ENCODE results near the gene BSPRY.

The BSPRY gene

GRCh38 chr9:113373256-113373655 is 23.9 kb downstream of the BSPRY start:
- Histone ChIP-seq H3K9ac (ENCODE audit: low read depth, low read length, poor library complexity) (peak overlapping the region; percentile 37), H3K79me1 (ENCODE audit: low read depth, low read length) (no peaks in the 10 kb centered on the region), H3K14ac (ENCODE audit: low read length) (no peak overlapping the region), H2BK12ac (ENCODE audit: low read length) (no peak overlapping the region), H3K4me2 (ENCODE audit: insufficient read depth, low read length, poor library complexity, severe bottlenecking) (no peak overlapping the region), H3K4me3 (ENCODE audit: low read length in 2 of 2) (no peak overlapping the region), H3K27me3 (ENCODE audit: control insufficient read depth in 3 of 3, insufficient read depth in 3 of 3, low read depth in 1 of 3, low read length in 3 of 3) (peaks cover 0 to 10% (median 0%) of the 10 kb centered on the region in 3 experiments), H3K4ac (ENCODE audit: low read length) (no peak overlapping the region), H3K36me3 (replicated peaks in 1 of 2; ENCODE audit: control insufficient read depth in 2 of 2, insufficient read depth in 2 of 2, low read length in 2 of 2) (peaks cover 11 to 16% of the 10 kb centered on the region in 2 donors), H2BK120ac (ENCODE audit: low read depth, low read length) (no peak overlapping the region), H4K8ac (ENCODE audit: low read depth, low read length) (no peak overlapping the region), H2AK5ac (ENCODE audit: low read depth, low read length) (no peak overlapping the region), H2AFZ (ENCODE audit: low read length) (no peak overlapping the region), H2BK15ac (ENCODE audit: low read length) (no peak overlapping the region), H3K23ac (ENCODE audit: low read depth, low read length, poor library complexity) (no peak overlapping the region), H3K18ac (ENCODE audit: low read length) (no peak overlapping the region), H3K4me1 (ENCODE audit: control insufficient read depth in 2 of 2, insufficient read depth in 1 of 2, low read depth in 1 of 2, low read length in 2 of 2) (peaks cover 0 to 7% of the 10 kb centered on the region in 2 donors), H3K9me3 (replicated peaks in 1 of 2; ENCODE audit: control insufficient read depth in 2 of 2, insufficient read depth in 1 of 2, low read depth in 1 of 2, low read length in 2 of 2) (no peaks in the 10 kb centered on the region), H4K91ac (ENCODE audit: low read depth, low read length, poor library complexity) (no peak overlapping the region), H3K27ac (replicated peaks; ENCODE audit: low read length) (no peak overlapping the region), H2BK5ac (ENCODE audit: low read length) (peak overlapping the region; percentile 6)
- no peak for DNase-seq (ENCODE audit: low spot score)
- WGBS, 2 donors (ENCODE audit: extremely low coverage in 2 of 2, insufficient read length in 2 of 2, insufficient replicate concordance in 1 of 2): no CpG with 5 or more reads among the region's 3 CpGs

GRCh38 chr9:113373676-113374392 is 24.5 kb downstream of the BSPRY start:
- no peak overlapping the region for H3K14ac ChIP-seq (ENCODE audit: low read length)
- peak overlapping the region; percentile 6 for H2BK5ac ChIP-seq (ENCODE audit: low read length)
- H3K23ac ChIP-seq (ENCODE audit: low read depth, low read length, poor library complexity): no peak overlapping the region
- H2AK5ac ChIP-seq (ENCODE audit: low read depth, low read length): no peak overlapping the region
- no peak overlapping the region for H2BK120ac ChIP-seq (ENCODE audit: low read depth, low read length)
- WGBS, 2 donors (ENCODE audit: extremely low coverage in 2 of 2, insufficient read length in 2 of 2, insufficient replicate concordance in 1 of 2): no CpG with 5 or more reads among the region's 24 CpGs
- no peaks in the 10 kb centered on the region for H3K79me1 ChIP-seq (ENCODE audit: low read depth, low read length)
- no peak overlapping the region for H3K4me2 ChIP-seq (ENCODE audit: insufficient read depth, low read length, poor library complexity, severe bottlenecking)
- peaks cover 11 to 16% of the 10 kb centered on the region in 2 donors for H3K36me3 ChIP-seq (replicated peaks in 1 of 2; ENCODE audit: control insufficient read depth in 2 of 2, insufficient read depth in 2 of 2, low read length in 2 of 2)
- H3K4me1 ChIP-seq (ENCODE audit: control insufficient read depth in 2 of 2, insufficient read depth in 1 of 2, low read depth in 1 of 2, low read length in 2 of 2): peaks cover 0 to 7% of the 10 kb centered on the region in 2 donors
- no peak overlapping the region for H4K91ac ChIP-seq (ENCODE audit: low read depth, low read length, poor library complexity)
- no peak overlapping the region for H4K8ac ChIP-seq (ENCODE audit: low read depth, low read length)
- H3K4ac ChIP-seq (ENCODE audit: low read length): no peak overlapping the region
- DNase-seq (ENCODE audit: low spot score): no peak
- H3K27ac ChIP-seq (replicated peaks; ENCODE audit: low read length): no peak overlapping the region
- H2AFZ ChIP-seq (ENCODE audit: low read length): no peak overlapping the region
- H3K9ac ChIP-seq (ENCODE audit: low read depth, low read length, poor library complexity): peak overlapping the region; percentile 37
- no peak overlapping the region for H2BK15ac ChIP-seq (ENCODE audit: low read length)
- no peak overlapping the region for H3K4me3 ChIP-seq (ENCODE audit: low read length in 2 of 2)
- peaks cover 0 to 5% (median 0%) of the 10 kb centered on the region in 3 experiments for H3K27me3 ChIP-seq (ENCODE audit: control insufficient read depth in 3 of 3, insufficient read depth in 3 of 3, low read depth in 1 of 3, low read length in 3 of 3)
- H2BK12ac ChIP-seq (ENCODE audit: low read length): no peak overlapping the region
- no peaks in the 10 kb centered on the region for H3K9me3 ChIP-seq (replicated peaks in 1 of 2; ENCODE audit: control insufficient read depth in 2 of 2, insufficient read depth in 1 of 2, low read depth in 1 of 2, low read length in 2 of 2)
- H3K18ac ChIP-seq (ENCODE audit: low read length): no peak overlapping the region

GRCh38 chr9:113375057-113376023 is 26.0 kb downstream of the BSPRY start:
- no peak overlapping the region for H4K8ac ChIP-seq (ENCODE audit: low read depth, low read length)
- DNase-seq (ENCODE audit: low spot score): no peak

More at GRCh38 chr9:113375057-113376023, 26.0 kb downstream of the BSPRY start:
- no peak overlapping the region for H3K14ac ChIP-seq (ENCODE audit: low read length)
- no peaks in the 10 kb centered on the region for H3K9me3 ChIP-seq (replicated peaks in 1 of 2; ENCODE audit: control insufficient read depth in 2 of 2, insufficient read depth in 1 of 2, low read depth in 1 of 2, low read length in 2 of 2)
- H2AK5ac ChIP-seq (ENCODE audit: low read depth, low read length): no peak overlapping the region
- no peak overlapping the region for H3K4ac ChIP-seq (ENCODE audit: low read length)
- no peak overlapping the region for H2BK120ac ChIP-seq (ENCODE audit: low read depth, low read length)
- no peak overlapping the region for H3K18ac ChIP-seq (ENCODE audit: low read length)
- H2BK5ac ChIP-seq (ENCODE audit: low read length): no peak overlapping the region
- H3K4me1 ChIP-seq (ENCODE audit: control insufficient read depth in 2 of 2, insufficient read depth in 1 of 2, low read depth in 1 of 2, low read length in 2 of 2): peaks cover 0 to 3% of the 10 kb centered on the region in 2 donors
- no peak overlapping the region for H4K91ac ChIP-seq (ENCODE audit: low read depth, low read length, poor library complexity)
- no peaks in the 10 kb centered on the region for H3K79me1 ChIP-seq (ENCODE audit: low read depth, low read length)
- no peak overlapping the region for H3K4me2 ChIP-seq (ENCODE audit: insufficient read depth, low read length, poor library complexity, severe bottlenecking)
- no peak overlapping the region for H3K27ac ChIP-seq (replicated peaks; ENCODE audit: low read length)
- no peaks in the 10 kb centered on the region for H3K27me3 ChIP-seq (ENCODE audit: control insufficient read depth in 3 of 3, insufficient read depth in 3 of 3, low read depth in 1 of 3, low read length in 3 of 3)
- no peak overlapping the region for H3K9ac ChIP-seq (ENCODE audit: low read depth, low read length, poor library complexity)
- H3K23ac ChIP-seq (ENCODE audit: low read depth, low read length, poor library complexity): no peak overlapping the region
- no peak overlapping the region for H2BK15ac ChIP-seq (ENCODE audit: low read length)
- peaks cover 11 to 16% of the 10 kb centered on the region in 2 donors for H3K36me3 ChIP-seq (replicated peaks in 1 of 2; ENCODE audit: control insufficient read depth in 2 of 2, insufficient read depth in 2 of 2, low read length in 2 of 2)
- WGBS, 2 donors (ENCODE audit: extremely low coverage in 2 of 2, insufficient read length in 2 of 2, insufficient replicate concordance in 1 of 2): no CpG with 5 or more reads among the region's 6 CpGs
- H2AFZ ChIP-seq (ENCODE audit: low read length): no peak overlapping the region
- H3K4me3 ChIP-seq (ENCODE audit: low read length in 2 of 2): no peak overlapping the region
- H2BK12ac ChIP-seq (ENCODE audit: low read length): no peak overlapping the region

Measured in neuronal stem cell (in vitro differentiated cells).